Loucy (cell line): ENCODE results near the gene JADE2.

ENCODE experiments used
- H2AFZ ChIP-seq: fragments of 200-600 bp; sonication (generic); 2 replicates; pipeline ENCODE4 v1.6.0; 2016; ENCODE audit warnings: antibody characterized with exemption, mild to moderate bottlenecking, low read length, moderate library complexity
- H3F3A ChIP-seq: fragments of 200-600 bp; 2 replicates; pipeline ENCODE4 v1.6.0; 2016; ENCODE audit warnings: antibody characterized with exemption, low read depth, mild to moderate bottlenecking
- H3K27me3 ChIP-seq: fragments of 200-600 bp; sonication (generic); 2 replicates; pipeline ENCODE4 v1.6.1; 2014; ENCODE audit warnings: low read length, mild to moderate bottlenecking; ENCODE audit not compliant: insufficient read depth, poor library complexity, severe bottlenecking
- H3K36me3 ChIP-seq: fragments of 200-600 bp; sonication (generic); 2 replicates; pipeline ENCODE4 v1.6.1; 2016; ENCODE audit warnings: low read length; ENCODE audit not compliant: insufficient read depth
- H3K4me1 ChIP-seq: fragments of 200-600 bp; sonication (generic); 2 replicates; pipeline ENCODE4 v1.5.1; 2014; ENCODE audit warnings: low read length, mild to moderate bottlenecking; ENCODE audit not compliant: insufficient read depth, poor library complexity, severe bottlenecking
- H3K4me2 ChIP-seq: fragments of 200-600 bp; sonication (generic); 2 replicates; pipeline ENCODE4 v1.6.0; 2014; ENCODE audit warnings: antibody characterized with exemption, low read length, low read depth, mild to moderate bottlenecking; ENCODE audit not compliant: poor library complexity, severe bottlenecking
- H3K4me3 ChIP-seq: fragments of 200-600 bp; sonication (generic); 2 replicates; pipeline ENCODE4 v1.5.1; 2014; ENCODE audit warnings: low read length, mild to moderate bottlenecking, mixed read lengths; ENCODE audit not compliant: poor library complexity, severe bottlenecking
- H3K79me2 ChIP-seq: fragments of 200-600 bp; sonication (generic); 2 replicates; pipeline ENCODE4 v1.6.1; 2014; ENCODE audit warnings: low read length; ENCODE audit not compliant: insufficient read depth
- H3K9ac ChIP-seq: fragments of 200-600 bp; sonication (generic); 2 replicates; pipeline ENCODE4 v1.6.0; 2014; ENCODE audit warnings: mild to moderate bottlenecking, low read depth, low read length, moderate library complexity; ENCODE audit not compliant: poor library complexity, severe bottlenecking
- H3K9me2 ChIP-seq: fragments of 200-600 bp; sonication (generic); replicated peaks from 2 replicates; pipeline ENCODE4 v1.6.1; 2016; ENCODE audit warnings: low read depth, low read length, mixed read lengths
- H3K9me3 ChIP-seq: fragments of 200-600 bp; sonication (generic); 2 replicates; pipeline ENCODE4 v1.6.1; 2014; ENCODE audit warnings: mild to moderate bottlenecking, antibody characterized with exemption, low read length, low read depth; ENCODE audit not compliant: insufficient read depth
- H4K20me1 ChIP-seq: fragments of 200-600 bp; sonication (generic); 2 replicates; pipeline ENCODE4 v1.6.0; 2014; ENCODE audit warnings: antibody characterized with exemption, low read length, mild to moderate bottlenecking; ENCODE audit not compliant: insufficient read depth, poor library complexity, severe bottlenecking
- EZH2phosphoT487 ChIP-seq: fragments of 200-600 bp; IDR thresholded peaks from 2 replicates; pipeline ENCODE4 v1.6.1; 2018; ENCODE audit warnings: antibody characterized with exemption, mild to moderate bottlenecking, moderate library complexity, borderline replicate concordance
- TF ChIP-seq, protein P1 (sequence below): fragments of 200-600 bp; sonication (generic); conservative IDR thresholded peaks from 2 replicates; pipeline ENCODE4 v1.5.1; 2014; ENCODE audit warnings: mild to moderate bottlenecking, antibody characterized with exemption, low read length

Gene JADE2

GRCh38 chr5:134529460-134529859, 4.0 kb downstream of the JADE2 start:
- Histone ChIP-seq H3K27me3 (no peaks in the 10 kb centered on the region), H3K79me2 (peaks cover 72% of the 10 kb centered on the region), H4K20me1 (peaks cover 3% of the 10 kb centered on the region), H3K4me3 (no peak overlapping the region), H3K9me3 (no peaks in the 10 kb centered on the region), H3K9ac (peak overlapping the region; percentile 96), H3K4me1 (peaks cover 31% of the 10 kb centered on the region), H3K9me2 (no peaks in the 10 kb centered on the region), H3K36me3 (no peaks in the 10 kb centered on the region), H3K4me2 (peak overlapping the region; percentile 89), H3F3A (no peaks in the 10 kb centered on the region), H2AFZ (no peak overlapping the region)
- TF ChIP-seq, protein P1, sequence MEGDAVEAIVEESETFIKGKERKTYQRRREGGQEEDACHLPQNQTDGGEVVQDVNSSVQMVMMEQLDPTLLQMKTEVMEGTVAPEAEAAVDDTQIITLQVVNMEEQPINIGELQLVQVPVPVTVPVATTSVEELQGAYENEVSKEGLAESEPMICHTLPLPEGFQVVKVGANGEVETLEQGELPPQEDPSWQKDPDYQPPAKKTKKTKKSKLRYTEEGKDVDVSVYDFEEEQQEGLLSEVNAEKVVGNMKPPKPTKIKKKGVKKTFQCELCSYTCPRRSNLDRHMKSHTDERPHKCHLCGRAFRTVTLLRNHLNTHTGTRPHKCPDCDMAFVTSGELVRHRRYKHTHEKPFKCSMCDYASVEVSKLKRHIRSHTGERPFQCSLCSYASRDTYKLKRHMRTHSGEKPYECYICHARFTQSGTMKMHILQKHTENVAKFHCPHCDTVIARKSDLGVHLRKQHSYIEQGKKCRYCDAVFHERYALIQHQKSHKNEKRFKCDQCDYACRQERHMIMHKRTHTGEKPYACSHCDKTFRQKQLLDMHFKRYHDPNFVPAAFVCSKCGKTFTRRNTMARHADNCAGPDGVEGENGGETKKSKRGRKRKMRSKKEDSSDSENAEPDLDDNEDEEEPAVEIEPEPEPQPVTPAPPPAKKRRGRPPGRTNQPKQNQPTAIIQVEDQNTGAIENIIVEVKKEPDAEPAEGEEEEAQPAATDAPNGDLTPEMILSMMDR = no peak
- TF ChIP-seq EZH2phosphoT487 = no peak

- no peaks in the 10 kb centered on the region for H3K9me2 ChIP-seq
- no peaks in the 10 kb centered on the region for H3K36me3 ChIP-seq
- no peak overlapping the region for H2AFZ ChIP-seq
- no peak overlapping the region for H3K9ac ChIP-seq
- H3K4me2 ChIP-seq = peak overlapping the region; percentile 27
- H3K4me3 ChIP-seq = no peak overlapping the region
- peaks cover 78% of the 10 kb centered on the region for H3K79me2 ChIP-seq
- TF ChIP-seq, protein P1 = no peak
- no peak for TF ChIP-seq EZH2phosphoT487
- no peaks in the 10 kb centered on the region for H3F3A ChIP-seq
- H3K4me1 ChIP-seq = peaks cover 35% of the 10 kb centered on the region
- peaks cover 3% of the 10 kb centered on the region for H4K20me1 ChIP-seq
- no peaks in the 10 kb centered on the region for H3K27me3 ChIP-seq
- no peaks in the 10 kb centered on the region for H3K9me3 ChIP-seq
Observed at GRCh38 chr5:134530301-134531077, 5.0 kb downstream of the JADE2 start.

GRCh38 chr5:134533115-134533815, 7.8 kb downstream of the JADE2 start:
- no peaks in the 10 kb centered on the region for H3K9me3 ChIP-seq
- no peak overlapping the region for H3K4me3 ChIP-seq
- peaks cover 71% of the 10 kb centered on the region for H3K79me2 ChIP-seq
- TF ChIP-seq, protein P1 = no peak
- no peak for TF ChIP-seq EZH2phosphoT487
- no peak overlapping the region for H2AFZ ChIP-seq
- H3K9me2 ChIP-seq = no peaks in the 10 kb centered on the region
- H3K27me3 ChIP-seq = no peaks in the 10 kb centered on the region
- peaks cover under 1% of the 10 kb centered on the region for H4K20me1 ChIP-seq
- H3K36me3 ChIP-seq = peaks cover 7% of the 10 kb centered on the region; the same call in 1 of the 2 replicates
- no peak overlapping the region for H3K9ac ChIP-seq
- peaks cover 56% of the 10 kb centered on the region for H3K4me1 ChIP-seq
- H3F3A ChIP-seq = no peaks in the 10 kb centered on the region
- H3K4me2 ChIP-seq = no peak overlapping the region
